ENCODE results near the gene DENND6A.

DNA sequence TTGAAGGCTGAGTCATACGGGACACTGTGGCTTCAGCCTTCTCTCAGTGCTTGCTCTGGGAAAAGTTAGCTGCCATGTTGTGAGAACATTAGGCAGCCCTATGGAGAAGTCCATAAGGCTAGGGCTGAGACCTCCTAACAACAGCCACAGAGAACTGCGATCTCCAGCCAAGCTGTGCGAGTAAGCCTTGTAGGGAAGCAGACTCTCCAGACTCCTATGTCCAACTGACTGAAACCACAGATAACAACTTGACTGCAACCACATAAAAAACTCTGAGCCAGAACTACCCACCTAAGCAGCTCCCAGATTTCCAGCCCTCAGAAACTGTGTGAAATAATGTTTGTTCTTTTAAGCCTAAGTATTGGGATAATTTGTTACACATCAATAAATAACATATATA is 40.7 kb downstream of the DENND6A start:
- TF ChIP-seq, protein P1, sequence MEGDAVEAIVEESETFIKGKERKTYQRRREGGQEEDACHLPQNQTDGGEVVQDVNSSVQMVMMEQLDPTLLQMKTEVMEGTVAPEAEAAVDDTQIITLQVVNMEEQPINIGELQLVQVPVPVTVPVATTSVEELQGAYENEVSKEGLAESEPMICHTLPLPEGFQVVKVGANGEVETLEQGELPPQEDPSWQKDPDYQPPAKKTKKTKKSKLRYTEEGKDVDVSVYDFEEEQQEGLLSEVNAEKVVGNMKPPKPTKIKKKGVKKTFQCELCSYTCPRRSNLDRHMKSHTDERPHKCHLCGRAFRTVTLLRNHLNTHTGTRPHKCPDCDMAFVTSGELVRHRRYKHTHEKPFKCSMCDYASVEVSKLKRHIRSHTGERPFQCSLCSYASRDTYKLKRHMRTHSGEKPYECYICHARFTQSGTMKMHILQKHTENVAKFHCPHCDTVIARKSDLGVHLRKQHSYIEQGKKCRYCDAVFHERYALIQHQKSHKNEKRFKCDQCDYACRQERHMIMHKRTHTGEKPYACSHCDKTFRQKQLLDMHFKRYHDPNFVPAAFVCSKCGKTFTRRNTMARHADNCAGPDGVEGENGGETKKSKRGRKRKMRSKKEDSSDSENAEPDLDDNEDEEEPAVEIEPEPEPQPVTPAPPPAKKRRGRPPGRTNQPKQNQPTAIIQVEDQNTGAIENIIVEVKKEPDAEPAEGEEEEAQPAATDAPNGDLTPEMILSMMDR (conservative IDR thresholded peaks at IDR 0.05; ENCODE audit: low read length): no peak
- TF ChIP-seq EZH2phosphoT487 (IDR thresholded peaks at IDR 0.05; ENCODE audit: borderline replicate concordance, low read depth, low read length): no peak

Measured in OCI-LY7 (cell line).